Epithelial cell of proximal tubule (primary cell): Measurements from ENCODE around the gene DDX39A. TPM values are rescaled to one million over a fixed set of nuclear protein-coding genes. Genes with fewer than 3 reads are reported as not detected.

ENCODE experiments used
- DNase-seq: peaks from one replicate; pipeline ENCODE4 v3.0.0-alpha.2; 2011; ENCODE audit warnings: low read depth
- H3K4me3 ChIP-seq: 2 replicates; pipeline ENCODE4 v1.5.1; 2011; ENCODE audit warnings: low read depth, mild to moderate bottlenecking, low read length
- total RNA-seq: library from RNA; depleted of rRNA; stranded (reverse); fragments of >200 nt; gene quantifications from 2 replicates; pipeline ENCODE4 v1.2.3, GENCODE V29; 2015
- TF ChIP-seq, protein P1 (sequence below): conservative IDR thresholded peaks from 2 replicates; pipeline ENCODE4 v1.5.1; 2012; ENCODE audit warnings: low read depth, mild to moderate bottlenecking, low read length

The DDX39A gene
- total RNA-seq, 1 donor from 2014 or later: 113 TPM

DNA sequence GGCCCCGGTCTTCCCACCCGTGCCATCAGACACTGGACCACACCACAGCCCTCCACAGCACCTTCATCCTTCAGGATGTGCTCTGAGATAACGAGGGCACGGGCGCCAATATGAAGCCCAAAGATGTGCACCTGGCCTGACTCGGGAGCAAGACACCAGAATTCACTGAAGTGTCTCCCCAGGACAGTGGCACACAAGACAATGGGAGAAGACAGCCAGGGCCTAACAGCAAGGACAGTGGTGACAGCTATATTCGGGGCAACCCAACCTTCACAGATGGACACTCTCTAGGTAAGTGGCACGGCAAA is 7.2 kb downstream of the DDX39A start:
- no peak overlapping the region for H3K4me3 ChIP-seq
- TF ChIP-seq, protein P1, sequence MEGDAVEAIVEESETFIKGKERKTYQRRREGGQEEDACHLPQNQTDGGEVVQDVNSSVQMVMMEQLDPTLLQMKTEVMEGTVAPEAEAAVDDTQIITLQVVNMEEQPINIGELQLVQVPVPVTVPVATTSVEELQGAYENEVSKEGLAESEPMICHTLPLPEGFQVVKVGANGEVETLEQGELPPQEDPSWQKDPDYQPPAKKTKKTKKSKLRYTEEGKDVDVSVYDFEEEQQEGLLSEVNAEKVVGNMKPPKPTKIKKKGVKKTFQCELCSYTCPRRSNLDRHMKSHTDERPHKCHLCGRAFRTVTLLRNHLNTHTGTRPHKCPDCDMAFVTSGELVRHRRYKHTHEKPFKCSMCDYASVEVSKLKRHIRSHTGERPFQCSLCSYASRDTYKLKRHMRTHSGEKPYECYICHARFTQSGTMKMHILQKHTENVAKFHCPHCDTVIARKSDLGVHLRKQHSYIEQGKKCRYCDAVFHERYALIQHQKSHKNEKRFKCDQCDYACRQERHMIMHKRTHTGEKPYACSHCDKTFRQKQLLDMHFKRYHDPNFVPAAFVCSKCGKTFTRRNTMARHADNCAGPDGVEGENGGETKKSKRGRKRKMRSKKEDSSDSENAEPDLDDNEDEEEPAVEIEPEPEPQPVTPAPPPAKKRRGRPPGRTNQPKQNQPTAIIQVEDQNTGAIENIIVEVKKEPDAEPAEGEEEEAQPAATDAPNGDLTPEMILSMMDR: no peak
- DNase-seq: no peak

DNA sequence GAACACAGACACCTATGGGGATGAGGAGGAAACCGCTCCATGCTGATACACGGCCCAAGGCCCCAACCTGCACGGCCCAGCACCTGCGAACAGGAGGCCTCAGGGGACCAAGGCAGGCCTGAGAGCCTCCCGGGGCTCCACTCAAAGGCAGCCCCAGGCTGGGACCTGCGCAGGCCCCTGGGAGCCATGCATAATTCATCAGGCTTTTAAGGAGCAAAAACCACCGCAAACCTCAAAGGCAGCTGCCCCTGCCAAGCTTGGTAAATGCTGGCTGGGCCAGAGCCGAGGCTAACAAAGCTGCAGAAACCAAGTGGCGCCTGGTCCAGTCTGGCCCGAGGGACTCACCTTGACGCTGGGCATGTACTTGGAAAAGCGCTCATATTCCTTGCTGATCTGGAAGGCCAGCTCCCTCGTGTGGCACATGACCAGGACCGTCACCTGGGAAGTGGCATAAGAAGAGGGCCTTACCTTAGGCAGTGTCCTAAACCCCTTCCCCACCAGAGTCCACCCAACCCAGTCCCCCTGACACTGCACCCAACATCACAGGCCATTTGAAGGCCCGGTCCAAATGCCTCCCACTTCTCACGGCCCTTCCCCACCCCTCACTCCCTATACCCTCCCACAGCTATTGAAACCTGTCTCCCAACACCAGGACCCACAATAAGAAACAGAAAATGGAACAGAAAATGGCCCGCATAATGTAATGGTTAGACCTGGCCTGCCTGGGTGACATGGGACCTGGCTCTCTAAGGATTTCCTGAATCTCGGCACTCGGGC is 7.8 kb downstream of the DDX39A start:
- H3K4me3 ChIP-seq: no peak overlapping the region
- TF ChIP-seq, protein P1: no peak
- DNase-seq: no peak

GRCh38 chr19:14410091-14411051 is 8.8 kb downstream of the DDX39A start:
- no peak overlapping the region for H3K4me3 ChIP-seq
- no peak for DNase-seq
- TF ChIP-seq, protein P1: no peak

DNA sequence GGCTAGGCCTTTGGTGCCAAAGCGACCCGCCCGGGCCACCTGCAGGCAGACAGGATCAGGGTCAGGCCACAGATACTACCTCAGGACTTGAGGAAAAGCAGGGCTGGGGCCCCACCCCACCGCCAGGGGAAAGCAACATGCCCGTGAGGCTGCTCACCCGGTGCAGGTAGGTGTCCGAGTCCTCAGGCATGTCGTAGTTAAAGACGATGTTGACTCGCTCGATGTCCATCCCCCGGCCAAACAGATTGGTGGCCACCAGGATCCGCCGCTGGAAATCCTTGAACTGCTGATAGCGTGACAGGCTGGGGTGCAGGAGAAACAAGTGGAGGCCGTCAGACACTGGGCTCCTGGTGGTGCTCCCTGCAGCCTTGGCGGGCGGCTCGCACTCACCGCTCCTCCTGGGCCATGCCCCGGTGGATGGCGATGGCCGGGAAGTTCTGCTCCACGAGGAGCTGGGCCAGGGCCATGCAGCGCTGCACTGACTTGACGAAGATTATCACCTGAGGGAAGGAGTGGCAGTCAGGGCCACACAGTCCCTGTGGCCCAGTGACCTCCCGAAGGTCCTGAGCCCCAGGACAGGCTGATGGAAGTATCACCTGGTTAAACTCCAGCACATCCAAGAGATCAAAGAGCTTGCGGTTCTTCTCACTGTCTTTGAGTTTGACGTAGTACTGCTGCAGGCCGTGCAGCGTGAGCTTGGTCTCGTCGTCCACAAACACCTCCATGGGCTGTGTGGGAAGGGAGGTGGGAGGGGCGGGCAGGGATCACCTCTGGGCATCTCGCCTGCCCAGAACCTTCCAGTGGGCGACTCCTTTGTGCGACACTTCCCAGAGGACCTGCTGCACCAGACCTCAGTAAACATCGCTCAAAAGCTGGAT is 9.8 kb downstream of the DDX39A start:
- no peak overlapping the region for H3K4me3 ChIP-seq
- no peak for DNase-seq
- TF ChIP-seq, protein P1: no peak

DNA sequence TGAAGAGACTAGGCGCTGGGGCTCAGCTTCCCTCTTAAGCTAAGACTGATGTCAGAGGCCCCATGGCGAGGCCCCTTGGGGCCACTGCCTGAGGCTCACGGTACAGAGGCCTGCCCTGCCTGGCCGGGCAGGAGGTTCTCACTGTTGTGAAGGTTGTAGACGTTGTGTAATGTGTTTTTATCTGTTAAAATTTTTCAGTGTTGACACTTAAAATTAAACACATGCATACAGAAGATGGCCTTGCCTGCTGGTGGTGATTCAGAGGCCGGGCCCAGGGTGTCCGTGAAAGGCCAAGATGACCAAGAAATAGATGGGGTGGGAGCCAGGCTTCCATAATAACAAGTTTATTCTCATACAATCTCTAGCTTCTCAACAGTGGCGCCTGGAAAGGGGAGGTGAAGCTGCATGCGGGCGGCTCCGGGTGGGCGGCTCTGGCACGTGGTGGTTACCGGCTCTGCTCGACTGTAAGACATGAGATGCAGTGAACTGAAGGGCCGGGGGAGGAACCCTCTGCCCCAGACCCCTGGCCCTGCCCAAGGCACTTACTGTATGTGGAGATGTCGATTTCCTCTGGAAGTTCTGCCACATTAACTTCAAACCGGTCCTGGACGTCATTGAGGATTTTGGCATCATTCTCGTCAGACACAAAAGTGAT is 10.5 kb downstream of the DDX39A start:
- TF ChIP-seq, protein P1: no peak
- DNase-seq: no peak
- no peak overlapping the region for H3K4me3 ChIP-seq
